IMR-90 (cell line): Measurements from ENCODE around the gene CSTB. TPM values are rescaled to one million over a fixed set of nuclear protein-coding genes. Genes with fewer than 3 reads are reported as not detected.

Experiments
- ATAC-seq: fragments of 200-7000 bp; cut with Tn5 transposase; 2 replicates; pipeline ENCODE4 v1.9.1; 2020; ENCODE audit warnings: low read depth, mild to moderate bottlenecking, moderate library complexity
- BruUV-seq: library from RNA; stranded (reverse); fragments of 400-500 nt; replicated peaks from 2 replicates; lab custom pipeline; 2021; lab: Mats Ljungman, UMichigan
- CTCF ChIA-PET: fragments of 300-600 bp; formaldehyde crosslinking; extraction: SDS; loops from one replicate; lab custom pipeline; 2021; ENCODE audit warnings: antibody characterized with exemption; lab: Yijun Ruan, JAX
- POLR2A ChIA-PET: fragments of 300-600 bp; sonication (Branson Sonifier 250); formaldehyde crosslinking; loops from one replicate; lab custom pipeline; 2022; ENCODE audit warnings: antibody characterized with exemption; ENCODE audit not compliant: unreplicated experiment; lab: Charles Lee
- DNase-seq: peaks from one replicate; pipeline ENCODE4 v3.0.0; 2013
- H2AFZ ChIP-seq: replicated peaks from 2 replicates; pipeline ENCODE3; 2013; ENCODE audit warnings: low read length, mild to moderate bottlenecking; ENCODE audit not compliant: poor library complexity
- H2AK5ac ChIP-seq: 2 replicates; pipeline ENCODE4 v1.6.1; 2013; ENCODE audit warnings: low read depth, low read length, inconsistent platforms
- H2AK9ac ChIP-seq: replicated peaks from 2 replicates; pipeline ENCODE3; 2013; ENCODE audit warnings: mild to moderate bottlenecking, low read depth, low read length, moderate library complexity; ENCODE audit not compliant: poor library complexity
- H2BK120ac ChIP-seq: 2 replicates; pipeline ENCODE4 v1.6.1; 2013; ENCODE audit warnings: low read depth, low read length, inconsistent platforms
- H2BK15ac ChIP-seq: 3 replicates; pipeline ENCODE4 v1.6.1; 2013; ENCODE audit warnings: low read depth, low read length, inconsistent platforms
- H2BK20ac ChIP-seq: 2 replicates; pipeline ENCODE4 v1.6.1; 2013; ENCODE audit warnings: low read depth, mild to moderate bottlenecking, inconsistent platforms, low read length, moderate library complexity
- H2BK5ac ChIP-seq: 2 replicates; pipeline ENCODE4 v1.6.1; 2013; ENCODE audit warnings: mild to moderate bottlenecking, low read depth, low read length, inconsistent platforms; ENCODE audit not compliant: poor library complexity, severe bottlenecking
- H3K14ac ChIP-seq: replicated peaks from 2 replicates; pipeline ENCODE4 v1.6.1; 2013; ENCODE audit warnings: low read depth, low read length, inconsistent platforms
- H3K18ac ChIP-seq: 2 replicates; pipeline ENCODE4 v1.6.1; 2013; ENCODE audit warnings: low read depth, low read length, control low read depth
- H3K23ac ChIP-seq: 2 replicates; pipeline ENCODE4 v1.6.1; 2013; ENCODE audit warnings: low read depth, low read length, inconsistent platforms
- H3K27ac ChIP-seq: 2 replicates; pipeline ENCODE4 v1.5.1; 2013; ENCODE audit warnings: mild to moderate bottlenecking, control low read depth, low read length; ENCODE audit not compliant: insufficient read depth
- H3K27me3 ChIP-seq: 2 replicates; pipeline ENCODE4 v1.6.1; 2013; ENCODE audit warnings: low read length; ENCODE audit not compliant: control insufficient read depth, insufficient read depth
- H3K36me3 ChIP-seq: 2 replicates; pipeline ENCODE4 v1.6.1; 2013; ENCODE audit warnings: low read length, mixed read lengths; ENCODE audit not compliant: control insufficient read depth, insufficient read depth
- H3K4ac ChIP-seq: 2 replicates; pipeline ENCODE4 v1.6.1; 2013; ENCODE audit warnings: low read depth, low read length, inconsistent platforms
- H3K4me1 ChIP-seq: 2 replicates; pipeline ENCODE4 v1.6.1; 2013; ENCODE audit warnings: low read length, mixed read lengths; ENCODE audit not compliant: control insufficient read depth, insufficient read depth
- H3K4me2 ChIP-seq: 2 replicates; pipeline ENCODE4 v1.6.1; 2013; ENCODE audit warnings: low read depth, mild to moderate bottlenecking, control low read depth, low read length, moderate library complexity
- H3K4me3 ChIP-seq: 2 replicates; pipeline ENCODE4 v1.5.1; 2013; ENCODE audit warnings: low read depth, mild to moderate bottlenecking, control low read depth, low read length, moderate library complexity; ENCODE audit not compliant: insufficient read depth
- H3K56ac ChIP-seq: 2 replicates; pipeline ENCODE4 v1.6.1; 2013; ENCODE audit warnings: low read length, inconsistent platforms; ENCODE audit not compliant: insufficient read depth; ENCODE audit errors: extremely low read depth
- H3K79me1 ChIP-seq, 2 experiments: 2 replicates each; pipeline ENCODE4 v1.6.1; 2013; ENCODE audit warnings: low read length in 2 of 2, inconsistent platforms in 1 of 2, low read depth in 1 of 2
- H3K9ac ChIP-seq: 2 replicates; pipeline ENCODE4 v1.6.1; 2013; ENCODE audit warnings: low read depth, low read length, control low read depth
- H3K9me1 ChIP-seq: 2 replicates; pipeline ENCODE4 v1.6.1; 2013; ENCODE audit warnings: low read length, inconsistent platforms; ENCODE audit not compliant: insufficient read depth
- H3K9me3 ChIP-seq: 2 replicates; pipeline ENCODE4 v1.6.1; 2013; ENCODE audit warnings: low read length; ENCODE audit not compliant: control insufficient read depth, insufficient read depth
- H4K20me1 ChIP-seq: 2 replicates; pipeline ENCODE4 v1.6.1; 2013; ENCODE audit warnings: low read length, inconsistent platforms; ENCODE audit not compliant: insufficient read depth
- H4K5ac ChIP-seq: 2 replicates; pipeline ENCODE4 v1.6.1; 2013; ENCODE audit warnings: mild to moderate bottlenecking, low read depth, low read length, control low read depth
- H4K8ac ChIP-seq, 2 experiments: 2 replicates each; pipeline ENCODE4 v1.6.1; 2013; ENCODE audit warnings: low read depth in 2 of 2, low read length in 2 of 2, control low read depth in 1 of 2, inconsistent platforms in 1 of 2
- H4K91ac ChIP-seq: 2 replicates; pipeline ENCODE4 v1.6.1; 2013; ENCODE audit warnings: low read depth, low read length, inconsistent platforms; ENCODE audit not compliant: insufficient read depth
- CTCF ChIP-seq: conservative IDR thresholded peaks from 2 replicates; pipeline ENCODE4 v1.5.1; 2012; ENCODE audit warnings: mild to moderate bottlenecking, low read depth, low read length, improper control_type of control experiment
- FOS ChIP-seq: fragments of 150-350 bp; IDR thresholded peaks from 2 replicates; pipeline ENCODE4 v1.6.1; 2016; ENCODE audit warnings: low read depth, low read length
- MAZ ChIP-seq: IDR thresholded peaks from 2 replicates; pipeline ENCODE4 v1.6.1; 2012; ENCODE audit warnings: low read depth, mild to moderate bottlenecking, low read length, improper control_type of control experiment, moderate library complexity, borderline replicate concordance
- NFE2L2 ChIP-seq: fragments of 150-350 bp; IDR thresholded peaks from 2 replicates; pipeline ENCODE4 v1.6.1; 2016; ENCODE audit warnings: low read depth, mild to moderate bottlenecking, low read length
- RAD21 ChIP-seq: IDR thresholded peaks from 2 replicates; pipeline ENCODE4 v1.6.1; 2012; ENCODE audit warnings: low read length, improper control_type of control experiment
- SMC3 ChIP-seq: fragments of 150-350 bp; IDR thresholded peaks from 2 replicates; pipeline ENCODE4 v1.6.1; 2016; ENCODE audit warnings: low read depth, mild to moderate bottlenecking, antibody characterized with exemption, low read length, moderate library complexity
- WGBS, 2 experiments: methylation state at CpG; one replicate each; pipeline versions ENCODE4 v1.1.5 to v1.1.7; 2013; ENCODE audit warnings: missing lambda C conversion rate in 2 of 2; ENCODE audit not compliant: insufficient read length in 1 of 2; ENCODE audit errors: extremely low coverage in 2 of 2; 5-methylcytosine and 5-hydroxymethylcytosine counted together
- dilution Hi-C: fragments of 300-500 bp; cut with HindIII; formaldehyde crosslinking; loops from one replicate; pipeline ENCODE4 v1.14.3; 2018; ENCODE audit warnings: low sequenced_read_pairs; ENCODE audit not compliant: unreplicated experiment
- in situ Hi-C: fragments of 300-500 bp; cut with MboI; formaldehyde crosslinking; loops from 3 replicates; pipeline ENCODE4 v1.14.3; 2019; ENCODE audit warnings: low sequenced_read_pairs, inconsistent platforms, mixed read lengths
- intact Hi-C: fragments of 100-400 bp; cut with micrococcal nuclease; formaldehyde crosslinking; loops from 2 replicates; pipeline ENCODE4 v1.10.0; 2022
- polyA plus RNA-seq, 3 experiments: library from polyadenylated mRNA; depleted of rRNA; stranded (reverse); fragments of >200 nt; gene quantifications; 2 replicates each; pipeline ENCODE4 v1.2.3, GENCODE V29; 2012; ENCODE audit warnings: low replicate concordance in 1 of 3
- total RNA-seq: library from RNA; depleted of rRNA; stranded (reverse); fragments of >200 nt; gene quantifications from 2 replicates; pipeline ENCODE4 v1.2.3, GENCODE V29; 2012

Gene CSTB
- total and polyA plus RNA-seq, 2 of the 4 experiments (the other 2 are of a cell fraction) = 6.1 to 71.7 TPM

GRCh38 chr21:43811262-43812105, 35.4 kb upstream of the CSTB start (continued):
- no peak for TF ChIP-seq FOS

GRCh38 chr21:43810505-43811261, 34.6 kb upstream of the CSTB start:
- Histone ChIP-seq H4K91ac (no peak overlapping the region), H2AK5ac (peak overlapping the region; percentile 52; the same call in 1 of the 2 replicates), H3K79me1 (no peaks in the 10 kb centered on the region), H4K5ac (no peak overlapping the region), H2AK9ac (peak overlapping the region; percentile 77), H3K56ac (no peak overlapping the region), H3K4me1 (peaks cover 2% of the 10 kb centered on the region; the same call in 1 of the 2 replicates), H3K4me2 (peak overlapping the region; percentile 13; the same call in 1 of the 2 replicates), H3K18ac (no peak overlapping the region), H2BK20ac (no peak overlapping the region), H2BK5ac (no peak overlapping the region), H3K27me3 (no peaks in the 10 kb centered on the region; the same call in 1 of the 2 replicates), H3K4me3 (no peak overlapping the region), H3K36me3 (peaks cover 4% of the 10 kb centered on the region), H4K20me1 (peaks cover 7% of the 10 kb centered on the region), H3K4ac (no peak overlapping the region), H3K9me3 (no peaks in the 10 kb centered on the region), H4K8ac (peak overlapping the region in 1 of 2 experiments; percentile 32; a peak in 1 of 4 replicates), H3K9ac (no peak overlapping the region), H3K9me1 (no peaks in the 10 kb centered on the region), H3K14ac (no peak overlapping the region), H2BK120ac (no peak overlapping the region), H2BK15ac (no peak overlapping the region), H3K27ac (no peak overlapping the region), H3K23ac (no peak overlapping the region), H2AFZ (peak overlapping the region; percentile 61)
- in situ Hi-C loops = no loop called here
- ChIA-PET CTCF (interaction anchor here (0.6 to 1.5 kb wide), 2 partner anchors 165 to 189 kb away, joined by 3 to 4 read pairs; no protein-coding TSS in a partner anchor), POLR2A (no interaction called here)
- WGBS, 2 experiments = 39% methylated on average over 3 of the region's 23 CpGs; no CpG with 5 or more reads in 1 of the 2 experiments
- dilution Hi-C loops = no loop called here
- intact Hi-C loops = loop anchor here (1.0 kb wide), 1 partner anchor 166 kb away; no protein-coding TSS in a partner anchor
- TF ChIP-seq NFE2L2 (no peak), SMC3 (peak; percentile 81), CTCF (peak; percentile 88), RAD21 (peak; percentile 94), MAZ (peak; percentile 11; the same call in 1 of the 2 replicates)
- peak; percentile 96 for ATAC-seq
- BruUV-seq = no TSS peak
- peak; percentile 44 for DNase-seq
